NB4 (cell line): ENCODE measurements around the gene MBNL3.

Experiments used
- CTCF ChIP-seq: IDR thresholded peaks from one replicate; pipeline ENCODE4 v1.5.1; 2012; ENCODE audit warnings: low read depth, low read length
- MAX ChIP-seq: IDR thresholded peaks from 2 replicates; pipeline ENCODE4 v1.6.1; 2011; ENCODE audit warnings: low read depth, low read length
- MYC ChIP-seq: IDR thresholded peaks from 2 replicates; pipeline ENCODE4 v1.6.1; 2011; ENCODE audit warnings: low read depth, low read length
- POLR2A ChIP-seq: IDR thresholded peaks from 2 replicates; pipeline ENCODE4 v1.6.1; 2011; ENCODE audit warnings: mild to moderate bottlenecking; ENCODE audit not compliant: insufficient read length; ENCODE audit errors: extremely low read depth

- TF ChIP-seq POLR2A (no peak), CTCF (no peak), MYC (no peak), MAX (no peak)
These were observed 43.3 kb upstream of the MBNL3 start for GRCh38 chrX:132532097-132532496.
